ENCODE results near the gene EDA.
"Not testable (repeated sequence)": the region's sequence is repeated elsewhere in the genome, so short reads cannot be mapped to it uniquely, and the experiment has no call there.

EDA gene

DNA sequence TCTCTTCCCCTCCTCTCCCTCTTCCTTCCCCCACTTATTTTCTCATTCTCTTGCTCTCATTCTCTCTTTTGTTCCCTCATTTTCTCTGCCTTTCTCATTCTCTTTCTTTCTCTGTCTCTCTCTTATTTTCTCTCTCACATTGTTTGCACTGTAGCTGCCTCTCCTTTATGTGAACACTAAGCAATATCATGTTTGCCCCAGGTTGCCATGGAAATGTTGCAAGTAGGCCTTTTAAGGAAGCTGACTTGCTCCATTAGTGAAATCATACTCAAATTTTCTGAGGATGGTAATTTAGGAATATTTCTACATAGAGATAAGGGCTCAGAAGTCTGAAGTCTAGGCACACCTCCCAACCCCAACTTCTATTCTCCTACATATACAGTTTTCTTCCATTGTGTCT lies 130.1 kb downstream of the EDA start:
- no peak for DNase-seq (ENCODE audit: low spot score)

DNA sequence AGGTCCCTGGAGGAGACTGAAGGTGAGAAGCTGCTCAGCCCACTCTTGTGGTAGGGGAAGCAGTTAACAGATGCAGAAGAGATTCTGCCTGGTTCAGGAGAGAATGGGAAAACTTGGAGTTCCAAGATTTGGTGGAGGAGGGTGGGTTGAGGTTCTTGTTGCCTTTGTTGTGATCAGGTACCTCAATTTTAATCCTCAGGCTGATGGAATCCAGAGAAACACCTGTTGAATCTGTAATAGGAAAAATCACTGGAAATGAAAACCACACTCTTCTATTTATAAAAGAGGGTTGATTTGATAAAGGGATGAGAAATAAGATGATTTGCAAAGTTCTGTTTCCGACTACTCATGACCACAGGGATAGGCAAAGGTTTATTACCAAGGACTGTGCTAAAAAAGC lies 132.1 kb downstream of the EDA start:
- no peak for DNase-seq (ENCODE audit: low spot score)

DNA sequence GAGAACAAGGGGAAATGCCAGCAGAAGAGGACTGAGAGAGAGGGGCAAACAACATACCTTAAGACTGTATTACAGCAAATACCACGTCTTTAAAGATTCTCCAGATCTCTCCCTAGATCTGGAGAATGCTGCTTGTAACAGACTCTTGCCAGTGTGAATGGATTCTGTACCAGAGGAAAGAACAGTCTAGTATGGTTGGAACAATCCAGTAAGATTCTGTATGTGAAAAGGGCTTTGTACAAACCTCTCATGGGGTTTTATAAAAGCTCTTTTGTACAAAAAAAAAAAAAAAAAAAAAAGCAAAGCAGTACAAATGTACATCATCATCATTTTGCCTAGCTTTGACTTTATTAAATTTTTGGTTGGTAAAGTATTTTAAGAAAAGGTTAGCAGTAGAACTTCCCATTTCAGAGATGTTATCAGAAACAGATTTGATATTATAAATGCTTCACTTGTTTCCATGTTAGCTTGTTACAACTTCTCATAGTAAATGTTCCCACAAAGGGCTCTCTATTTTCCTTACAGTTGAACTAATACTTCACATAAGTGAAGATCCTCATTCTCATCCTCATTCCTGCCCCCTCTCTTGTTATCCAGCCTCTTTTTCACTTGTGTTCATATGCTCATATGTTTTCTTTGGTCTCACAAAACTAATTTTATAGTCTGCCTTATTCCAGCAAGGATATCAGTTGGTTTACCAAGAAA lies 144.2 kb downstream of the EDA start:
- DNase-seq (ENCODE audit: low spot score) = no peak

DNA sequence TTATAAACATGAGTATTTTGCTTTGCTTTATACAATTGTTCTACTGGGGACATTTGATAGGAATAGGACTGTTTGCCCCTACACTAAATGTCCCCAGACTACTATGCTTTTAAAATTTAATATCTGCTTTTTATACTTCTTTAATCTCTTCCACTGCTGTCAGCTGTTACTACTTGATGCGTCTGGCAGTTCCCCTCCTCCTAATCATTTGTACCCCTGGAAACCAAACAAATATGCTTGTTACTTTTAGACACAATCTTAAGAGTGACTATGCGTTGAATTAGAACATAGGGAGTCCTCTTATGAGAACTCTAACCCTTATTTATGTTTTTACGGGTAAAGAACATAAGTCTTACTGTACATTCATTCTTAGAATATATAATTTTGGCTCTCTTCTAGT lies 145.7 kb downstream of the EDA start:
- no peak for DNase-seq (ENCODE audit: low spot score)

DNA sequence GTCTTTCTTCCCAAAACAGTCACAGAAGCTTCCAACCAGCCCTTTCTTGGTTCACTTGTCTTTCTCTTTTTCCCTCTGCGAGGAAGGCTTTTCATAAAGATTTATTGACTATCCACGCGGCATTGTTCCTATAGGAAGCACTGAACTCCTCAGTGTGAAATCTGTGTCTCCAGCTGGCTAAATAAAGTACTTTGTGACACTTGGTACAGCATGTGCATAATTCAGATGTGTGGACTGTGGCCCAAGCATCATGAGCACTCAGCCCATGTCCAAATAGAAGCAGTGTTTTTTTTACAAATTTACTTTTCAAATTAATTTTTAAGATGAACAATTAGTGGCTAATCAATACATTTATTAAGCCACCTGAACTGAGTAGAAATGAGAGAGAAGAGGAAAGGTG lies 146.4 kb downstream of the EDA start:
- DNase-seq (ENCODE audit: low spot score) = no peak

DNA sequence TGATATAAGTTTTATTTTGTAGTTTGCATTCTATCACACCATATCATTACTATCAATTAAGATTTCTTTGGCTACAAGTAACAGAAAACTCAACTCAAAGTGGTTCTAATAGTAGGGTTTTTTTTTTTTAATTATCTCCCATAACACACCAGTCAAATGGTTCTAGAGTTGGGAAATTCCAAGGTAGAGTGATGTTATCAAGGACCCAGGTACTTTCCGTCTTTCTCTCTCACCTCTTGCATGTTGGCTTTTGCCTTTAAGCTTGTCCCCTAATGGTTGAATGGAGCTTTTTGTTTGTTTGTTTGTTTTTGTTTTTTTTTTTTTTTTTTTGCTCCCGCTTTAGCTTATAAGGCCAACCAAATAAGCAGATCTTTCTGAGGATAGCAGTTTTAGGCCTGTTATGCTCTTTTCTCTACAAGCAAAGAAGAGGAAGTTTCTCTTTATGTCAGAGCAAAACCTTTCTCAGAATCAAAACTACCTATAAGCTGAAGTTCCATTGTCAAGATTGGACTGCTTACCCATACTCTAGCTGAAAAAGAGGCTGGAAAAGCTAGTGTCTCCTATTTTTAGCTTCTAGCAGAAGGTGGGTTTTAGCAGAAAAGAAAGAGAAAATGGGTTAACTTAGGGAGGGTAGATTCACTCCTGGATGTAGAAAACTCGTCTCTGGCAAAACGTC lies 177.5 kb downstream of the EDA start:
- no peak for DNase-seq (ENCODE audit: low spot score)

DNA sequence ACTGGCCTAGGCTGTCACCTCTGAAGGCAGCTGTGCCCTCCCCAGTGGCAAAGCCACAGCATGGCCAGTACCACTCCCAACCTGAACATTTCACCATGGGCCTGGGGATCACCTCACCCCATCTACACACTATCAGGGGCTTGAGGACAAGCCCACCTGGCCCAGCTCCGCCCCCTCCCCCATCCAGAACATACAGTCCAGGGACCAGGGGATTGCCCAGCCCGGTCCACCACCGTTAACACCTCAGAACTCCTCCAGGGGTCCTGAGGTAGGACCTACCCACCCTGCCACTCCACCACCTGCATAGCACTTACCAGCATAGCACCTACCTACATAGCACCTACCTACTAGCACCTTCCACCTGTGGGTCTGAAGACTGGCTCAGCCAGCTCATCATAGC lies 179.8 kb downstream of the EDA start:
- DNase-seq (ENCODE audit: low spot score) = no peak

DNA sequence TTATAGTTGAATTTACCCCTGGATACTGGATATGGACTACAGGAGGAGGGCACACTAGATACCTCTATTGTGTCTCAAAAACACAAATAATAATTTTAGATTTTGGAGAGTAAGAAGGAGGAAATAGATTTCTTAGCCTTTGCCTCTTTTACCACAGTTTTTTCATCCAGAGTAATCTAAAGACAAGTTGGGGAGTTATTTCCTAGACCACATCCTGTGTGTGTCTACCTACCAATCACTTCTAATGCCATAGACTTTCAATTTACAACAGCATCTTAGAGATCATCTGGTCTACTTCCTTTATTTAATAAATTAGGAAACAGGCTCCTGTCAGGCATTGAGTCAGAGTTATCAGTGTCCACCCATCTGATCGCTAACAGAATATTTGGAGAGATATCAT lies 191.5 kb downstream of the EDA start:
- no peak for DNase-seq (ENCODE audit: low spot score)

DNA sequence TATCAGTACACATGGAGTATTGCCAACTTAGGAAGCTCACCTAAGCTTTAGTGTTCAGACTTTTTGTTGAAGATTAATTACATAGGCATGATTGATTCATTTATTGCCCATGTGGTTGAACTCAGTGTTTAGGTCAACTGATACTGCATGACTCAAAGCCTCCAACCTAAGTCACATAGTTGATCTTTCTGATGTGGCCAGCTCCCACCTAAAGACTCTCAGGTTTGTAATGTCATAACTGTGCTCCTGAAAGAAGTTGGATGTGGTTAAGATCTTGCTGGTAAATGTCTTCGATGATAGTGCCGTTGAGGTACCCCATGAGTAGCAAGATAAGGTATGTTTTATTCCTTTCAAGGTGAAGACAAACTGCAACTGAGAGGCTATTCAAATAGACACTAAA lies 192.5 kb downstream of the EDA start:
- DNase-seq (ENCODE audit: low spot score) = no peak

DNA sequence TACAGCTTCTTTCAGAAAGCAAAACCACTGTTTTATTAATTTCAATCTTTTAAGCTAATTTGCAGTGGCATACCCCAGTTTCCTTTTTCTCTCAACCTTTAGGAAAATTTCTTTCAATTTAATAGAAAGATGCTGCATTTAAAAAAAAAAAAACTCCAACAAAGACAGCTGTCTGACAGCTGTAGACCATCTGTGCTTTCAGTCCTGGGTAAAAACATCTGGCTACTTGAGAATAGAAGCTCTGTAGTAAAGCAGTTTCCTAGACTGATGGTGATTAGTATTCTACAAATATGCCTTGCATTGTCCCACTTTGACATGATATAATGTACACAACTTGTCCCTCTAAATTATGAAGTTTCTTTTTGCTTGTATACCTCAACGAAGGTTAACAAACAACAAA lies 197.8 kb downstream of the EDA start:
- DNase-seq (ENCODE audit: low spot score) = no peak

DNA sequence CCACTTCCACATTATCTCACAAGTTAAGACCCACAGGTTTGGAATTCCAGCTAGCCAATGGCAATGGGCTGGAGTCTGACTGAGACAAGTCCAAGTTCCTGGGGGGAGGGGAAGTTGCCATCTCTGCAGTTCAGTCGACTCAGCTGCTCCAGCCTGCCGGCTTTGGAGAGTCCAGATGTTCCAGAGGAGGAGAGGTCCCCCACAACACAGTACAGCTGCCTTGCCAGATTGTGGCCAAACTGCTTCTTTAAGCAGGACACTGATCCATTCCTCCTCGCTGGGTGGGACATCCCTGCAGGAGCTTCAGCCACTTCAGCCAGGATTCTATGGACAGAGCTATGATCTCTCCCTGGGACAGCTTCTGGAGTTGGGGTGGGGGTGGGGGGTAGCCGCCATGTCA lies 199.2 kb downstream of the EDA start:
- no peak for DNase-seq (ENCODE audit: low spot score)

DNA sequence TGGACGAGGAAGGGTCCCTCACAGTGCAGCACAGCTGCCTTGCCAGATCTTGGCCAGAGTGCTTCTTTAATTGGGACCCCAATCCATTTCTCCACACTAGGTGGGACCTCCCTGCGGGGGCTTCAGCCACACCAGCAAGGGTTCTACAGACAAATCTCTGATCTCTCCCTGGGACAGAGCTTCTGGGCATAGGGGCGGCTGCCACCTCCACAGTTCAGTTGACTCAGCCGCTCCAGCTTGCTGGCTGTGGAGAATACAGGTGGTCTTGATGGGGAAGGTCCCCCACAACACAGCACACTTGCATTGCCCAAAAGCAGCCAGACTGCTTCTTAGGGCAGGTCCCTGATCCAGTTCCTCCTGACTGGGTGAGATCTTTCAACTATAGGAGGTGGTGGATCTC lies 199.6 kb downstream of the EDA start:
- no peak for DNase-seq (ENCODE audit: low spot score)

DNA sequence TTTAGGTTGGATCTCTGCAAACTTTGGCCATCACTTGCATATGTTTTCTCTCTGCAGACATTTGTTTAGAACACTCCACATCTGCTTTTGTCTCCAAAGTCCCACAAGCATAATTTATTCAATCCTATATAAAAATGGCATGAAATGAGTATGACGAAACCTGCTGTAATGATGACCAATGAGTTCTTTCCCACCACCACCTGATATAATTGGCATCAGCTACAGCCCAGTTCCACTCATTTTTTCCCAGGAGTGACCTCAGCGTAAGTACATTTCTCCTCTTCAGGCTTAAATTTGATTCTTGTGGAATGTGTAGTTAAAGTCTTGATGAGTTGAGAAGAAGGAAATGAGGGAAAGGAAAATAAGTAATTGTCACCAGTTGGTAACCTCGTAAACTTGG lies 228.7 kb downstream of the EDA start:
- no peak for DNase-seq (ENCODE audit: low spot score)

DNA sequence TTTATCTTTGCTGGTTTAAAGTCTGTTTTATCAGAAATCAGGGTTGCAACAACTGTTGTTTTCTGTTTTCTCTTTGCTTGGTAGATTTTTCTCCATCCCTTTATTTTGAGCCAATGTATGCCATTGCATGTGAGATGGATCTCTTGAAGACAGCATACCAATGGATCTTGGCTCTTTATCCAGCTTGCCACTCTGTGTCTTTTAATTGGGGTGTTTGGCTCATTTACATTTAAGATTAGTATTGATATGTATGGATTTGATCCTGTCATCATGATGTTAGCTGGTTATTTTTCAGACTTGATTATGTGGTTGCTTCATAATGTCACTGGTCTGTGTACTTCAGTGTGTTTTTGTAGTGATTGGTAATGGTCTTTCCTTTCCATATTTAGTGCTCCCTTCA lies 244.1 kb downstream of the EDA start:
- not testable (repeated sequence) for DNase-seq (ENCODE audit: low spot score)

DNA sequence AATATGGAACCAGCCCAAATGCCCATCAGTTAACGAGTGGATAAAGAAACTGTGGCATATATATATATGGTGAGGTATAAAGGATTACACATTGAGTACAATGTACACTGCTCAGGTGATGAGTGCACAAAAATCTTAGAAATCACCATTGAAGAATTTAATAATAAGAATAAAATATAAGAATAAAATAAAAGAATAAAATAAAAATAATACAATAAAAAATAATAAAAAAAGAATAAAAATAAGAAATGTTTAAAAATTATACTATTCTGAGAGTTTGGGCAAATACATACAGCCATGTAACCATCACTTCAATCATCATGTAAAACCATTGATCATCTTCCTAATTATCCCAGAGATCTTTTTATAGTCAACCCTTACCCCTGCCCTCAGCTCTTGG lies 260.3 kb downstream of the EDA start:
- DNase-seq (ENCODE audit: low spot score) = no peak

DNA sequence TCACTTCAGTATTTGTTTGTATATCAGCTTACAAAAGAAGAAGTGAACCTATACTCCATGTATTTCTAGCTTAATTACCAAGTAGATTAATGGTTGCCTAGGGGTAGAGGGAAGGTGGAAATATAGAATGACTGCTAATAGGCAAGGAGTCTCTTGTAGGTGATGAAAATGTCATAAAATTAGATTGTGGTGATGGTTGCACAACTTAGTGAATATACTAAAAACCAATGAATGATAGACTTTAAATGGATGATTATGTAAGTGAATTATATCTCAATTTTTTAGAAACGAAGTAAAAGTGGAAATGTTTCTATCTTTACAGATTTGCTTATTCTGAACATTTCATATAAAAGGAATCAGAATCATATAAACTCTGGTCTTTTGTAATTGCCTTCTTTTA lies 268.3 kb downstream of the EDA start:
- no peak for DNase-seq (ENCODE audit: low spot score)

DNA sequence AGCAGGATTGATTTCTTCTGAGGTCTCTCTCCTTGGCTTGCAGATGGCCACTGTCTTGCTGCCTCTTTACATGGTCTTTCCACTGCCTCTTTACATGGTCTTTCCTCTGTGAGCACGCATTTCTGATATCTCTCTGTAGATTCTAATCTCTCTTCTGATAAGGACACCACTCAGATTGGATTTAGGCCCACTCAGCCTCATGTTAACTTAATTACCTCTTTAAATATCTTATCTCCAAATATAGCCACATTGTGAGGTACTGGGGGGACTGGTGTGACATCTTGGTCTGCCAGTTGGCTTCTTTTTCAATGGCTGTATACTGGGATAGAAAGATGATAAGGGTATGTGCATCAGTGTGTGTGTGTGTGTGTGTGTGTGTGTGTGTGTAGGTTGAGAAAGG lies 280.1 kb downstream of the EDA start:
- no peak for DNase-seq (ENCODE audit: low spot score)

DNA sequence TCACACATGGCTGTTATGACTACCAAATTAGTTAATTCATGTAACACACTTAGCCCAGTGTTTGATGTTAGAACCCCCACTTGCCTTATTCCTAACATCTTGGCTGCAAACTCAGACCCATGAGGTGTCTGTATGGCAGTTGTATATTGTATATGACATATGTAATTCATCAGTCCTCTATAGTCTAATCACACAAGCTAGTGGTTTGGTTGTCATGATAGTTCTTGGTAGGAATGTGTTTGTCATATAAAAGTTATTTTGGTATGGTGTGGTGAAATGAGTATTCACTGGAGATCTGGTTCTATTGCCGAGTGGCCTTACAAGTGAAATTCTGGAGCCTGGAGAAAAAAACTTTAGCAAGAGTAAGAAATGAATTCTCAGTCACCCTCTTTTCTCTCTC lies 284.6 kb downstream of the EDA start:
- no peak for DNase-seq (ENCODE audit: low spot score)

DNA sequence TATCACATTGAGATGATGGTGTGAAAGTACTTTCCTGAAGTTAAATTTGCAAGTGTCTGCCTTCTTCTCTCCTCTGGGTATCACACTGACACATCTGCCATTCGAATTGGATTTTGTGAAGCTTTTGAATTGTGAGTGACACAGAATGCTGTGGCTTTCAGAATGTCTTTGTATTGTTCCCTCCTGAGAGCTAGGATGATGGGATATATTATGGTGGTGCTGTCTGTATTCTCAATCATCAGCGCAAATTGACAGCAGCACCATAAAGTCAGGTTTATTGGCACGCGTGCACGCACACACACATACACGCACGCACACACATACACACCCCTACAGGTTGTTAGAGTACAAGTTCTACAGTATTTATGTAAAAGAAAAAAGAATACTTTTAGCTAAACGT lies 290.5 kb downstream of the EDA start:
- no peak for DNase-seq (ENCODE audit: low spot score)

DNA sequence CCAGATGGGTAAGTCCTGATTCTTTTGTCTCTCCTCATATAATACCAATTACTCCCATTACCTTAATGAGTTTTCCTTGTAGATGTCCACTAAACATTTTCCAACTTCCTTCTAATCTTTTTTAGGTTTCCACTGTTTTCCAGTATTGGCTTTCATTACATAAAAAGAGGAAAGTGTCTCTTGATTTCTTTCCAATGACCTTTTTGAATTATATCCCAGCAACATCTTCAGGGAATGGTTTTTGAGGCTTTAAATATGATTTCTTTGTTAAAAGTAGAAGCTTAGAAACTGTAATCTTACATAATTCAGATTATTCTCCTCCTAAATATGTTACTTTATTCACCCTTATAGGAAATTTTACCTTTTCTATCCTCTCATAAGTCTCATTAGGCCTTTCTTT lies 298.9 kb downstream of the EDA start:
- no peak for DNase-seq (ENCODE audit: low spot score)

DNA sequence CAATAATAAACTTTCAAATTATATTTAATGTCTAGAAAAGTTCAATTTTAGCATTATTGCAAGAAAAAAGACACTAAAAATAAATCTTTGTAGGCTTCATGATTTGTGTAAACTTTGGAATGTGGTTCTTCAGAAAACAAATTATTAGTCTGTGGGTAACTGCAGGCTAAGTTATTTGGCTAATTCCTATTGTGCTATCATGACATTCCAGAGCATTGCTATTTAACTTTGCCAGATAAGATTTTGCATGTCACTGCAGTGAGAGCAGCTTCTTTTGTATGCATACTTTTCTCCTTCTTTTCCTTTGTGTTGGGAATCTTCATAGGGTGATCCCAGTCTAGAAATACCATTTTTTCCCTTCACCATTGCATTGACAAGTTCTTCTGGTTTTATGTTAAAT lies 303.8 kb downstream of the EDA start:
- DNase-seq (ENCODE audit: low spot score) = no peak

DNA sequence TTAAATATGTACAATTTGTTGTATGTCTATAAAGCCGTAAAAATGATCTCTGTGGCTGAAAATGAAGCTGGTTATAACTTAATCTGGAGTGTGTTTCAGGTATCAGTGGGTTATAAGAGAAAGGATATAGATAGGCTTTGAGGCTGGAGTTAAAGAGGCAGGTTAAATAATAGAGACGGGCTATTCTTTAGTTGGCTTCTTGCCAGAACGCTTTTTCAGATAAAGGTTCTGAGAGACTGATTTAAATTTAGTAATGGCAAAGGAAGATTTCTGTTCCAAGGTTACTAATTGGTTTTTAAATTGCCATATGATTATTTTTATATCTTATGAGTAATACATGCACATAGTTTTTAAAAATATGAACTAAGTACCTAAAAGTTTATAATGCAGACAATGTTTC lies 316.4 kb downstream of the EDA start:
- DNase-seq (ENCODE audit: low spot score) = no peak

DNA sequence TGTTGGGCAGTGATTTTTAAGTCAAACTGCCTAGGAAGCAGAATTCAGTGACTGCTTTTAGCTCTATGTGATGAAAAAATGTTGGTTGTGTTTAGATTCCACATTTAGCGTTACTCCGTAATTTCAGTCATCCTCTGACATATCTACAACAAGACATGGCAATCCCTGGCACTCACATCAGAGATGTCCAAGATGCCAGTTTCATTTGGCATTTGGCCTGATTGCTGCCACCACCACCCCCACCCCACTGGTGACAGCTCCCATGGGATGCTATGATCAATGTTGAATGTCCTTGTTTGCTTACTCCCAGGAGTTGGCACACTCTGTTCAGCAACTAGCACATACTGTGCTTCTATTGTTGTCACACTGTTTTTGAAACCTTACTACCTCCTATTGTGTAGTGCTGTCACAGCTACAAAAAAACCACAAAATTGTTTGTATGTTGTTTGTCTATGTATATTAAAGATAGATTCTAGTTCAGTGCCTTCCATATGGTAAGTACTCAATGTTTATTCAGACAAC lies 332.4 kb downstream of the EDA start:
- DNase-seq (ENCODE audit: low spot score) = no peak

DNA sequence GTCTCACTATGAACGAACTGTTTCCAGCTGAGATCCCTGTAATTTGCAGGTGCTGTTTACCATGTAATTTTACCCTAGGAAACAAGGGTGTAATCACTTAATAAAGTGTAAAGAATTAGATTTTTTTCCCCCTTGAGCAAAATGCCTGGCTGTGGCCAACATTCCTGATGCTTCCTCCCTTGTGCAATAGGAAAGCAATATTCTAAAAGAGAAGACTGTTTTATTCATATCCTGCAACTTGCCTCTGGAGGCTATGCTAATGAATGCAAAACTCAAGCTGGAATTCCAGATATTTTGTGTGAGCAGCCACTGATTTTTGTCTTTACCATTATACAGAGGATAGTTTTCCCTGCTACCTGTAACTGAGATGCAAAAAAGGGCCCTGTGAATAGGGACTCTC lies 335.8 kb downstream of the EDA start:
- DNase-seq (ENCODE audit: low spot score) = no peak
